Astrocyte (in vitro differentiated cells and primary cell): ENCODE measurements around the gene SHBG. TPM values are rescaled to one million over a fixed set of nuclear protein-coding genes. Genes with fewer than 3 reads are reported as not detected.
A peak's percentile ranks its signal among the peaks of the same experiment; 100 is the strongest.

Experiments used
- DNase-seq: peaks from one replicate; pipeline ENCODE4 v3.0.0-alpha.2; 2010; ENCODE audit warnings: low read depth
- FAIRE-seq: peaks from 2 replicates; lab custom pipeline; 2011; peaks lifted over from hg19 to GRCh38; lab: Jason Lieb, UNC
- H2AFZ ChIP-seq: 2 replicates; pipeline ENCODE4 v1.6.0; 2012; ENCODE audit warnings: low read depth, low read length, inconsistent platforms
- H3K27ac ChIP-seq: 2 replicates; pipeline ENCODE4 v1.5.1; 2011; ENCODE audit warnings: low read depth, low read length, inconsistent platforms
- H3K27me3 ChIP-seq: 2 replicates; pipeline ENCODE4 v1.6.0; 2011; ENCODE audit warnings: low read length, inconsistent platforms; ENCODE audit not compliant: insufficient read depth
- H3K36me3 ChIP-seq: 2 replicates; pipeline ENCODE4 v1.5.1; 2011; ENCODE audit warnings: low read length, inconsistent platforms; ENCODE audit not compliant: insufficient read depth
- H3K4me1 ChIP-seq: 2 replicates; pipeline ENCODE4 v1.5.1; 2011; ENCODE audit warnings: low read length, inconsistent platforms; ENCODE audit not compliant: insufficient read depth
- H3K4me2 ChIP-seq: 2 replicates; pipeline ENCODE4 v1.6.0; 2012; ENCODE audit warnings: low read length, inconsistent platforms
- H3K4me3 ChIP-seq: 2 replicates; pipeline ENCODE4 v1.5.1; 2011; ENCODE audit warnings: low read depth, mild to moderate bottlenecking, low read length, inconsistent platforms; ENCODE audit not compliant: insufficient read depth
- H3K79me2 ChIP-seq: 2 replicates; pipeline ENCODE4 v1.6.0; 2012; ENCODE audit warnings: mild to moderate bottlenecking, low read length, inconsistent platforms; ENCODE audit not compliant: insufficient read depth
- H3K9ac ChIP-seq: 2 replicates; pipeline ENCODE4 v1.6.0; 2012; ENCODE audit warnings: mild to moderate bottlenecking, low read length, inconsistent platforms
- H3K9me3 ChIP-seq: 2 replicates; pipeline ENCODE4 v1.5.1; 2012; ENCODE audit warnings: low read depth, mild to moderate bottlenecking, low read length, inconsistent platforms; ENCODE audit not compliant: insufficient read depth
- H4K20me1 ChIP-seq: 2 replicates; pipeline ENCODE4 v1.6.0; 2012; ENCODE audit warnings: low read length, inconsistent platforms; ENCODE audit not compliant: insufficient read depth
- H3K27ac Mint-ChIP-seq: one replicate; pipeline ENCODE4 v1.8.0; 2021; ENCODE audit warnings: mild to moderate bottlenecking, mixed read lengths; ENCODE audit not compliant: unreplicated experiment
- H3K27me3 Mint-ChIP-seq: one replicate; pipeline ENCODE4 v1.8.0; 2021; ENCODE audit warnings: low read depth, mixed read lengths; ENCODE audit not compliant: unreplicated experiment
- H3K36me3 Mint-ChIP-seq: one replicate; pipeline ENCODE4 v1.8.0; 2021; ENCODE audit warnings: low read depth, mixed read lengths; ENCODE audit not compliant: unreplicated experiment
- H3K4me1 Mint-ChIP-seq: one replicate; pipeline ENCODE4 v1.8.0; 2021; ENCODE audit warnings: low read depth, mixed read lengths; ENCODE audit not compliant: unreplicated experiment
- H3K4me3 Mint-ChIP-seq: one replicate; pipeline ENCODE4 v1.8.0; 2021; ENCODE audit warnings: mild to moderate bottlenecking, moderate library complexity, mixed read lengths; ENCODE audit not compliant: unreplicated experiment
- H3K9me3 Mint-ChIP-seq: one replicate; pipeline ENCODE4 v1.8.0; 2021; ENCODE audit warnings: mild to moderate bottlenecking, mixed read lengths; ENCODE audit not compliant: unreplicated experiment
- EZH2 ChIP-seq: IDR thresholded peaks from 2 replicates; pipeline ENCODE4 v1.6.1; 2012; ENCODE audit warnings: mild to moderate bottlenecking, low read length, inconsistent platforms; ENCODE audit not compliant: insufficient read depth
- total RNA-seq: library from RNA; stranded (reverse); gene quantifications from 2 replicates; pipeline ENCODE4 v1.2.1, GENCODE V29; 2021
- TF ChIP-seq, protein P1 (sequence below): IDR thresholded peaks from 2 replicates; pipeline ENCODE4 v1.5.1; 2011; ENCODE audit warnings: low read depth, mild to moderate bottlenecking, inconsistent platforms, low read length, moderate library complexity; ENCODE audit not compliant: insufficient read depth

The SHBG gene
- total RNA-seq, 1 donor from 2014 or later, result 0.79 TPM

DNA sequence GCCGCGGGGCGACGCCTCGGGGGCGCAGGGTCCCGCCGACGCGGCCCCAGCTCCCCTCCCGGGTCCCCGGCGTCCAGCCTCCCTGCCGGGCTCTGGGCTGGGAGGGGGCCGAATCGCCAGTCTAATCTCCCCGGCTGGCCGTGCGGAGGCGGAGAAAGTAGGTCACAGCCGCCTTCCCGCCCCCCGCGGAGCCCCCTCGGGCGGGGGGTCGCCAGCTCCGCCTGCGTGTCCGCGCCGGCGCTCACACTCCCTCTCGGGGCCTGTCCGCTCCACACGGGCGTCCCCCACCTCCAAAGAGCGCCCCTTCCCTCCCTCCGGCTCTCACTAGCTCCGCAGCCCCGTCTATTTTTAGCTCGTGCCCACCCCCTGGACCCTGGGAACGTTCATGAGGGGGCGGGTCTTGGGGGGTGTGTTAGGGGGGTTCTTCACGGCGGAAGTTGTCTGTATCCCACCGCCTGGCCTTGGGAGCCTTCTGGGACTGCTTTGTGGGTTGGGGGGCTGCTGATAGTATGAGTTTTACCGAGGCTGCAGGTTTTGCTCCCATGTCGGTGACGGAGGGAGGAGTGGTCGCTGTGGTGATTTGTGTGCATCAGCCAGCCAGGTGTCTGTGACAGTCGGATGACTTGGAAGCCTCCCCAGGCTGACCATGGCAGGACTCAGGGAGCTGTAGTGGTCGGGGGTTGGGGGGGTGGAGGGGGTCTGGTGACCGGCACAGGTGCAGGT, 21.9 kb downstream of the SHBG start:
- no peak overlapping the region for H3K9ac ChIP-seq
- H3K27ac ChIP-seq, result no peak overlapping the region
- H3K4me3 ChIP-seq, result peak overlapping the region; percentile 23

DNA sequence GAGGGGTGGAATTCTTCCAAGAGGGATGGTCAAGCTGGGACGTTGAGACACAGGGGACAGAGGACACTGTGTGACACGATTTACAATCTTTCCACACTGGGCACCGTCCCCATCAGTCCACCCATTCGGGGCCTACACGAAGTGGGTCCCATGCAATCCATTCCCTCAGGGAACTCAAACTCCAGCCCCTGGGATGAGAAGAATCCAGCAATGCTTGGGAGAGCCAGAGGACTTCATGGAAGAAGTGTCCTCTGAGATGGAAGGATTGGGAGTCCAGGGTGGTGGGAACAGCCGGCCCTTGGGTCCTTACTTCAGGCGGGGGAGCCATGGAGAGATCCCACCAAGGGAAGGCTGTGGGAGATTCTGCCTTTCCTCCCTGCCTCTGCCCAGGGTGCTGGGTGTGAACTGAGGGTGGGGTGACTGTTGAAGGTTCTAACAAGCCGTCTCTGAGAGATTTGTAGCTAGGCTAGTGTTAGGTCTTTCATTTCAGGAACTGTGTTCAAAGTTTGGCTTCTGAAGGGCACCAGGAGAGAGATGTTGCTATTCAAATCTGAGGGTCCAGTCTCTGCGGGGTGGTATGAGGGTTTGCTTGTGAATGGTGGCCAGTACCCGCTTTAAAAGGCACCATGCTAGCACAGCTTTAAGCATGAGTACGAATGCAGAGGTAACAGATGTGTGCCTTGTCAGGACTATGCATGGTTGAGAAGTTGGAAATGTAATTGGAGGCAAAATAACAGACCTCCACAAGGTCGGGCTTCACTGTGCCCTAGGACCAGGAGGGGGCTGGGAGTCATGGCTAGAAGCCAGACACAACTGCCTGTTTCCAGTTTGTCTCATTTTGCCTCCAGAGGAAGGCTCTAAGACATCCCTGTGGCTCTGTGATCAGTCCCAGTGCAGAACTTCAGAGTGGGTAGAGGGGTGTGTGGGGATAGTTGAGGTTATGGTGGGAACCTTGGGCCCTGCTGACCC, 22.7 kb downstream of the SHBG start:
- no peak overlapping the region for H2AFZ ChIP-seq
- no peaks in the 10 kb centered on the region for H3K9me3 ChIP-seq
- H3K27me3 Mint-ChIP-seq, result peaks cover 37% of the 10 kb centered on the region
- peaks cover 2% of the 10 kb centered on the region for H3K36me3 Mint-ChIP-seq
- no peak overlapping the region for H3K4me3 ChIP-seq
- peaks cover 8% of the 10 kb centered on the region for H3K4me1 ChIP-seq
- FAIRE-seq, result no peak
- no peaks in the 10 kb centered on the region for H3K36me3 ChIP-seq
- no peak overlapping the region for H3K27ac ChIP-seq
- DNase-seq, result no peak
- H3K9me3 Mint-ChIP-seq, result peaks cover 4% of the 10 kb centered on the region
- H3K27me3 ChIP-seq, result peaks cover 46% of the 10 kb centered on the region
- H3K27ac Mint-ChIP-seq, result no peak overlapping the region
- H3K4me3 Mint-ChIP-seq, result no peak overlapping the region
- no peak overlapping the region for H3K4me2 ChIP-seq
- peaks cover 12% of the 10 kb centered on the region for H3K4me1 Mint-ChIP-seq
- TF ChIP-seq EZH2, result no peak
- TF ChIP-seq, protein P1, sequence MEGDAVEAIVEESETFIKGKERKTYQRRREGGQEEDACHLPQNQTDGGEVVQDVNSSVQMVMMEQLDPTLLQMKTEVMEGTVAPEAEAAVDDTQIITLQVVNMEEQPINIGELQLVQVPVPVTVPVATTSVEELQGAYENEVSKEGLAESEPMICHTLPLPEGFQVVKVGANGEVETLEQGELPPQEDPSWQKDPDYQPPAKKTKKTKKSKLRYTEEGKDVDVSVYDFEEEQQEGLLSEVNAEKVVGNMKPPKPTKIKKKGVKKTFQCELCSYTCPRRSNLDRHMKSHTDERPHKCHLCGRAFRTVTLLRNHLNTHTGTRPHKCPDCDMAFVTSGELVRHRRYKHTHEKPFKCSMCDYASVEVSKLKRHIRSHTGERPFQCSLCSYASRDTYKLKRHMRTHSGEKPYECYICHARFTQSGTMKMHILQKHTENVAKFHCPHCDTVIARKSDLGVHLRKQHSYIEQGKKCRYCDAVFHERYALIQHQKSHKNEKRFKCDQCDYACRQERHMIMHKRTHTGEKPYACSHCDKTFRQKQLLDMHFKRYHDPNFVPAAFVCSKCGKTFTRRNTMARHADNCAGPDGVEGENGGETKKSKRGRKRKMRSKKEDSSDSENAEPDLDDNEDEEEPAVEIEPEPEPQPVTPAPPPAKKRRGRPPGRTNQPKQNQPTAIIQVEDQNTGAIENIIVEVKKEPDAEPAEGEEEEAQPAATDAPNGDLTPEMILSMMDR, result no peak
- H3K9ac ChIP-seq, result no peak overlapping the region
- no peaks in the 10 kb centered on the region for H3K79me2 ChIP-seq
- no peaks in the 10 kb centered on the region for H4K20me1 ChIP-seq

More for the DNA sequence above, 21.9 kb downstream of the SHBG start:
- Histone ChIP-seq H3K9me3 (no peaks in the 10 kb centered on the region), H3K36me3 (no peaks in the 10 kb centered on the region), H3K4me2 (peak overlapping the region; percentile 83), H3K4me1 (peaks cover 8% of the 10 kb centered on the region), H4K20me1 (no peaks in the 10 kb centered on the region), H3K27me3 (peaks cover 46% of the 10 kb centered on the region), H2AFZ (no peak overlapping the region), H3K79me2 (no peaks in the 10 kb centered on the region)
- Mint-ChIP-seq H3K4me1 (peaks cover 6% of the 10 kb centered on the region), H3K27ac (no peak overlapping the region), H3K9me3 (peaks cover 4% of the 10 kb centered on the region), H3K27me3 (peaks cover 42% of the 10 kb centered on the region), H3K36me3 (peaks cover 2% of the 10 kb centered on the region), H3K4me3 (no peak overlapping the region)
- DNase-seq, result no peak
- no peak for FAIRE-seq
- TF ChIP-seq, protein P1, result no peak
- peak; percentile 98 for TF ChIP-seq EZH2
